Upper lobe of right lung (tissue), 1 donor: ENCODE results near the gene ATF7. TPM values are rescaled to one million over a fixed set of nuclear protein-coding genes. Genes with fewer than 3 reads are reported as not detected.
"Not testable (repeated sequence)": the region's sequence is repeated elsewhere in the genome, so short reads cannot be mapped to it uniquely, and the experiment has no call there.

Experiments used
- ATAC-seq: fragments of 200-7000 bp; cut with Tn5 transposase; one replicate; pipeline ENCODE4 v1.9.1; 2020; ENCODE audit warnings: mild to moderate bottlenecking, moderate library complexity
- DNase-seq: peaks from one replicate; pipeline ENCODE4 v3.0.0-alpha.2; 2020
- H3K27ac ChIP-seq: fragments of 200-600 bp; one replicate; pipeline ENCODE4 v1.8.0; 2022
- H3K27me3 ChIP-seq: fragments of 200-600 bp; one replicate; pipeline ENCODE4 v1.8.0; 2022; ENCODE audit warnings: mild to moderate bottlenecking
- H3K36me3 ChIP-seq: fragments of 200-600 bp; one replicate; pipeline ENCODE4 v1.8.0; 2022
- H3K4me1 ChIP-seq: fragments of 200-600 bp; one replicate; pipeline ENCODE4 v1.8.0; 2022
- H3K4me3 ChIP-seq: fragments of 200-600 bp; one replicate; pipeline ENCODE4 v1.8.0; 2022; ENCODE audit warnings: mild to moderate bottlenecking
- H3K9me3 ChIP-seq: fragments of 200-600 bp; one replicate; pipeline ENCODE4 v1.8.0; 2022
- CTCF ChIP-seq: fragments of 200-600 bp; IDR thresholded peaks from one replicate; pipeline ENCODE4 v1.8.0; 2022; ENCODE audit warnings: antibody characterized with exemption
- intact Hi-C: fragments of 100-400 bp; cut with DNase I; formaldehyde crosslinking; loops from one replicate; pipeline ENCODE4 v1.11.0; 2022
- total RNA-seq: library from RNA; stranded (reverse); fragmentation: NEBNext Ultra II Directional; extraction: Animal tissue kit (Norgen Biotek cat#: 25700); gene quantifications from one replicate; pipeline ENCODE4 v1.2.1, GENCODE V29; 2021
- donor health status: DM: no; HTN: yes; CAD: no; lungs with severe emphysema.

Gene ATF7
- total RNA-seq, 1 donor from 2014 or later: 54.0 TPM

GRCh38 chr12:53643232-53643979 is 17.2 kb upstream of the ATF7 start:
- no peak overlapping the region for H3K27ac ChIP-seq
- no peak for TF ChIP-seq CTCF
- no peak for ATAC-seq
- H3K9me3 ChIP-seq: no peaks in the 10 kb centered on the region
- H3K27me3 ChIP-seq: no peaks in the 10 kb centered on the region
- no peaks in the 10 kb centered on the region for H3K4me1 ChIP-seq
- H3K4me3 ChIP-seq: no peak overlapping the region
- no peaks in the 10 kb centered on the region for H3K36me3 ChIP-seq
- no peak for DNase-seq
- intact Hi-C loops: no loop called here

- intact Hi-C loops: no loop called here
- Histone ChIP-seq H3K36me3 (no peaks in the 10 kb centered on the region), H3K9me3 (no peaks in the 10 kb centered on the region), H3K4me3 (no peak overlapping the region), H3K27me3 (no peaks in the 10 kb centered on the region), H3K27ac (no peak overlapping the region), H3K4me1 (no peaks in the 10 kb centered on the region)
- TF ChIP-seq CTCF: no peak
- no peak for DNase-seq
- no peak for ATAC-seq
Observed at GRCh38 chr12:53638057-53638456, 11.9 kb upstream of the ATF7 start.

GRCh38 chr12:53636641-53637040 is 10.5 kb upstream of the ATF7 start:
- ATAC-seq: no peak
- Histone ChIP-seq H3K4me3 (no peak overlapping the region), H3K27me3 (no peaks in the 10 kb centered on the region), H3K27ac (no peak overlapping the region), H3K9me3 (no peaks in the 10 kb centered on the region), H3K4me1 (no peaks in the 10 kb centered on the region), H3K36me3 (no peaks in the 10 kb centered on the region)
- no peak for DNase-seq
- intact Hi-C loops: no loop called here
- no peak for TF ChIP-seq CTCF

GRCh38 chr12:53635708-53636107 is 9.5 kb upstream of the ATF7 start:
- H3K27me3 ChIP-seq, H3K4me3 ChIP-seq, H3K9me3 ChIP-seq, DNase-seq, intact Hi-C loops, H3K36me3 ChIP-seq, H3K4me1 ChIP-seq, ATAC-seq, H3K27ac ChIP-seq: not testable (repeated sequence)

GRCh38 chr12:53631721-53632120 is 5.5 kb upstream of the ATF7 start:
- DNase-seq (no peak), ATAC-seq (no peak)
- no peak for TF ChIP-seq CTCF
- no peak overlapping the region for H3K4me3 ChIP-seq
- intact Hi-C loops: no loop called here
- no peaks in the 10 kb centered on the region for H3K36me3 ChIP-seq
- H3K4me1 ChIP-seq: no peaks in the 10 kb centered on the region
- H3K9me3 ChIP-seq: no peaks in the 10 kb centered on the region
- H3K27ac ChIP-seq: no peak overlapping the region
- H3K27me3 ChIP-seq: no peaks in the 10 kb centered on the region

- no peak overlapping the region for H3K27ac ChIP-seq
- H3K4me3 ChIP-seq: no peak overlapping the region
- no peaks in the 10 kb centered on the region for H3K36me3 ChIP-seq
- no peaks in the 10 kb centered on the region for H3K27me3 ChIP-seq
- TF ChIP-seq CTCF: no peak
- intact Hi-C loops: no loop called here
- ATAC-seq: no peak
- no peaks in the 10 kb centered on the region for H3K9me3 ChIP-seq
- DNase-seq: no peak
- H3K4me1 ChIP-seq: peaks cover 16% of the 10 kb centered on the region
Observed at GRCh38 chr12:53627919-53628318, 1.7 kb upstream of the ATF7 start.
